GM18508 (cell line): ENCODE results near the gene DHRS12.

Experiments
- ATAC-seq: cut with Tn5 transposase; IDR thresholded peaks from one replicate; pipeline ENCODE4 v1.9.1; 2021; ENCODE audit warnings: moderate number of reproducible peaks; ENCODE audit not compliant: insufficient read depth, unreplicated experiment

Gene DHRS12, protein sequence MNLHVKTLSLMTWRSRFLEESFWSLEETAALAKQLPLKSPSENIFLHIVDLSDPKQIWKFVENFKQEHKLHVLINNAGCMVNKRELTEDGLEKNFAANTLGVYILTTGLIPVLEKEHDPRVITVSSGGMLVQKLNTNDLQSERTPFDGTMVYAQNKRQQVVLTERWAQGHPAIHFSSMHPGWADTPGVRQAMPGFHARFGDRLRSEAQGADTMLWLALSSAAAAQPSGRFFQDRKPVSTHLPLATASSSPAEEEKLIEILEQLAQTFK

DNA sequence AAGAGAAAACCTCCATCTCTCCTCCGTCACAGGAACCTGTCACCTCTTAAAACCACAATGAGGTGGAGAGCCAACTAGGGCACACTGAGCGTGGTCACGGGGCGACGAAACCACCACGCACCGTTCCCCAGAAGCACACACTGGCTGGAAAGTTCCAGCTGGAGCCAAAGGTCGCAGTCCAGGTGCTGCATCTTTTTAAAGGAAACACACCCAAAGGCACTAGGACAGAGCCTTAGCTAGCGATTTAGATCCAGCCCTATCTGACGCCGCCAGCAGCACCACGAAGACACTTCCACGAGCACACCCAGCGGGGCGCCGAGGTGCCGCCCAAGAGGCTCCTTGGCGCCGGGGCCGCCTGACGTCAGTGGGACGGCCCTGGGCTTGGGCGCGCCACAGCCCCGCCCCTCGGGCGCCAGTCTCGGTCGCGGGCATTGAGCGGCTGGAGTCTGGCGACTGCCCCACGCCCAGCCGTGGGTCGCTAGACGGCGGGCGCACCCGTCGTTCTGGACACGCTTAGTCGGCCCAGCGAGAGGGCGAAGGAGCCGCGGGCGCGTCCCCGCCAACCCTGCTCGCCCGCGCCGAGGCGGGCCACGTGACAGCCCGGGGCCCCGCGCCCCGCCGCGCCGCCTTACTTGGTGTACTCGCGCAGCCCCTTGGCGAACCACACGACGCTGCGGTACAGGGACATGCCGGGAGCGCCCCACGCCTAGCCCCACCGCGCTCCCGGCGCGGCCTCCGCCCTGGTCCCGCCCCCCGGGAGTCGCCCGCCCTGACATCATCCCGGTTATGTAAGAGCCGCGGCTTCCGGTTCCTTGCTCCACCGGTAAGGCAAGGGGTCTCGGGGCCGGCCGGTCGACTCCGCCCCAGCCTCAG, at the start of gene DHRS12:
Gene DHRS12, minus strand, starts transcription at position 742 of the 873 bp plus-strand sequence. CDS start 4,504 bp downstream, outside the sequence.
- peak; percentile 46 for ATAC-seq

GRCh38 chr13:51849145-51850101, 45.5 kb upstream of the DHRS12 start:
- ATAC-seq: no peak

DNA sequence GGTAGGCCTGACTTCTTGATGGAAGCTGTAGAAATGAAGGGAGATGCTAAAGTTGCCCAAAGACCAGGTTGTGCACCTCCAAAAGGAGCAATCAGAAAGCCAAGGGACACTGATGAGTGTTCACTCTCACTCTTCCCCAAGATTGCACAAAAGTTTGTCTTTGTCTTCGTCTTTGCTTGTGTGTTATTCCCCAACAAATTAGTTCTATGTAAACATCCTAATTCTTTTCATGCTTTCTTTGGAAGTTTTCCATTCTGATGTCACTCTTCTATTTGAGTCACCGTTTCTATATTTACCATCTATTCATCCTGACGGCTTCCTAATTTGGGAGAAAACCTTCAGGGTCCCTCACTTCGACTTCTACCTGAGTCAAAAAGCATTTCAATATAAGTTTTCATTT, 44.7 kb upstream of the DHRS12 start:
- ATAC-seq: no peak

GRCh38 chr13:51846756-51847155, 42.8 kb upstream of the DHRS12 start:
- no peak for ATAC-seq

- no peak for ATAC-seq
These were observed 41.8 kb upstream of the DHRS12 start for GRCh38 chr13:51845574-51846318.

GRCh38 chr13:51844862-51845573, 41.1 kb upstream of the DHRS12 start, which contains the start of gene TMEM272:
TSS of gene TMEM272 (minus strand) at chr13:51845177. CDS start at chr13:51838530, 6,647 bp downstream.
- no peak for ATAC-seq

DNA sequence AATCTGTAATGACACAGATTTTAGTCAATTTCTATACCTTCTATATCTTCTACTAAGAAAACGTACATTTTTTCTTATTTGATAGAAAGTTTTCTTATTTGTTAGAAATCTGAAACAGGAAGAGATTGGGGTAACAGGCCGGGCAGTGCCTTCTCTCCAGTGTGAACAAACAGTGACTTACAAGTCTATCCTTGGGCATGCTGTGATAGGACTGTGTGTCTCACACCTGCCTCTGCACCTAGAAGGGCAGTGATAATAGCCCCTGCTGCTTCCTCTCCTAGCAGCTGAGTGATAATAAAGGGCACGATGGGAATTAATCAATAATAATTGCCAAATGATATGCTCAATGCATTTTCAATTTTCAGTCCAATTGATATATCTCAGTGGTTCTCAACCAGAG, 39.6 kb upstream of the DHRS12 start:
- no peak for ATAC-seq

DNA sequence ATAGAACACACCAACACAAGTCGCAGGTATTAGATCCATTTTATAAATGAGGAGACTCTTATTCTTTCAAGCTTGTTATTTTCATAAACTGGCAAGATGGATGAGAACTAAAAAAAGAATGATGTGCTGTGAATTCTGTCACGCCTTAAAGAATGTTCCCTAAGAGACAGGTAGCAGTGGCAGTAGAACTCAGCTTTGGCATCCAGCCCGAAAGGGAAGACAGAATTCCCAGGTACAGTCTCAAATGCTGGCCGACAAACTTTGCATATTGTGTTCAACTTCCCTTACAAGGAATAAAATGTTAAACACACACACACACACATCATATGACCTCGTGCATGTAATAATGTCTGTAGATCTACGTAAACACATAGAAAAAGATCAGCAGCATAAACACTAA, 37.8 kb upstream of the DHRS12 start:
- no peak for ATAC-seq

- ATAC-seq: no peak
These were observed 37.0 kb upstream of the DHRS12 start for GRCh38 chr13:51840917-51841316.

GRCh38 chr13:51839711-51840540, 36.0 kb upstream of the DHRS12 start:
- no peak for ATAC-seq

DNA sequence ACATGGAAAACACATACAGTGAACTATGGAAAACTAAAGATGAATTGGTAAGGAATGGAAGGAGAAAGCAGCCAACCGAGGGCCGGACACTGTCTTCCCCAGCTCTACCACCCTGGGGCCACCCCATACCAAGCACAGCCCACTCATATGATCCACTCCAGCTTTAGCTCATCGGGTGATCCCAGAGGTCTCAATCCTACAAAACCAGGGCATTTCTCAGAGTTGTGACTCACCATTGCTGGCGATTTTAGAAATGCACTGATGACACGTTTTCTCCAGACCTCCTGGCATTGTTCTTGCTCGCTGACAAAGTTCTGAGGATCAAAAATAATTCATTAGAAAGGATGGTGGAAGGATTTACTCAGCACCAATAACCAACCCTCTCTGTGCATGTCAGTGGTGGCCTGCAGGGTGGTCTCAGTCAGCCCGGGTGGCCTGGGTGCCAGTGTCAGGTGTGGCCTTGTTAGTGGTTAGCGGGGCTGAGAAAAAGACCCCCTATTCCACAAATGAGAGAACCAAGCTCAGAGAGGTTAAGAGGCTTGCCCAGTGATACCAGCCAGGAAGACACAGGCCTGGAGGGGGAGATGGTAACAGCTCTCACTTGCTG, 34.4 kb upstream of the DHRS12 start:
- ATAC-seq: no peak

DNA sequence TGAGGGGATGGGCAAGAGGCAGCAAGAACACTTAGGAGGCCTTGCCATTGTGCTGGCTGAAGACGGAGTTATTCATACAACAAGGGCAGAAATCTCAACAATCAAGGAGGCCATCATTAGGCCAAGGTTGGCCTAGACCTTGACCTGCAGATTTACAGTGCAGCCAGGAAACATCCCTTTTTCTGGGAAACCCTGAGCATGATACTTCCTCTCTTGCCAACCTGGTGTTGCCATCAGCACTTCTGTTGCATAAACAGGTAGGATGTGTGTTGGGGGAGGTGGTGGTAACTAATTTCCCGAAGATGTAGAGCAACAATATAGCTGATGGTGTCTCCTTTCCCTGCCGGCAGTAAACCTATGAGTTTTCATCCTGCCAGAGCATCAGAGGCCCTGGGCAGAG, 33.1 kb upstream of the DHRS12 start:
- no peak for ATAC-seq

GRCh38 chr13:51834581-51835171, 30.7 kb upstream of the DHRS12 start:
- no peak for ATAC-seq

GRCh38 chr13:51833980-51834379, 30.0 kb upstream of the DHRS12 start:
- ATAC-seq: no peak

DNA sequence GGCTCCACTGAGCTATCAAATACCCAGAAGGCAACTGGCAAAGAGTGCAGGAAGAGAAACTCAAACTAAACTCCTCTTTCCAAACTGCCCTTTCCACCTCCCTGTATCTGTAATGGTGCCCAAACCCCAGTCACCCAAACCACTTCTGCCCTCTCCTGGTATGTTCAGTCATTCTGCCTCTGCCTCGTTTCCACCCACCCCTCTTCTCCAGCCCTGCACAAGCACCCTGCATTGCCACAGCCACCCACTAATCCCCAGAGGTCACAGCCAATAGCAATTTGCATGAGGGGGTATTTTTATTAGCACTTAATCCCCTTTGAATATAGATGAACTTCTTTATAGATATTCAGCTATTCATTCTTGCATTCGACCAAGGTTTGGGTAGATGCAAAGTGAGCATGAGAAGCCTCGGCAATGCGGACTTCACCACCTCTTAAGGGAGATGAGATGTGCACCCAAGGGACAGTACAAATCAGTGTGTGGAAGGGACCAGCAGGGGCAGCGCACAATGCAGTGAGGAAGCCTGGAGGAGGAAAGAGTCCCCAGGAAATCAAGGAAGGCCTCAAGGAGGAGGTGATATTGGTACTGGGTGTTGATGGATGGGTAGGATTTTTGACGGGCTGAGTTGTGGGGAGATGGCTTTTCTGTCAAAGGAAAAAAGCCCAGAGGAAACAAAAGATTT, 28.6 kb upstream of the DHRS12 start:
- ATAC-seq: peak; percentile 54

- no peak for ATAC-seq
These were observed 27.6 kb upstream of the DHRS12 start for GRCh38 chr13:51831519-51831918.

DNA sequence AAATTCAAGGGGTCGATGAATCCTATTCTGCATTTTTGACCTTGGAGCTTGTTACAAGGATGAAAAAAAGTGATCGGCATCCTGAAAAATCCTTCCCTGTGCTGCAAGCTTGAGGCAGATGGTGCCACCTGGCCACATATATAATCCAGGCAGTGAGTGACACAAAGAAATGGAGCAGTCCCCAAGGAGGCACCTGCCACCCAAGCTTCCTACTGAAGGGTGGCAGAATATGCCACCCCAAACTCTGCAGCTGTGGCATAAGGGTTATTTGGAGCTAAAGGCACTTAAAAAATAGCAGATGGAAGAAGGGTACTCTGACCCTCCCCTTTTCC, 25.6 kb upstream of the DHRS12 start:
- ATAC-seq: no peak
